K562 (cell line): ENCODE results near the gene PLEKHA8. TPM values are rescaled to one million over a fixed set of nuclear protein-coding genes. Genes with fewer than 3 reads are reported as not detected.
A peak's percentile ranks its signal among the peaks of the same experiment; 100 is the strongest.

Experiments used
- C11orf30 ChIP-seq: fragments of 450-650 bp; IDR thresholded peaks from 2 replicates; pipeline ENCODE4 v1.6.1; 2016; ENCODE audit warnings: low read depth, mild to moderate bottlenecking
- CCNT2 ChIP-seq: IDR thresholded peaks from 2 replicates; pipeline ENCODE4 v1.6.1; 2011; ENCODE audit warnings: borderline replicate concordance, low read depth, mild to moderate bottlenecking, moderate library complexity, mixed read lengths, low read length; ENCODE audit not compliant: insufficient read length; ENCODE audit errors: extremely low read depth
- DIDO1 ChIP-seq: fragments of 450-650 bp; IDR thresholded peaks from 2 replicates; pipeline ENCODE4 v1.6.1; 2016; ENCODE audit warnings: low read depth, missing biosample characterization, missing genetic modification characterization
- DMBX1 ChIP-seq: fragments of 250-450 bp; sonication (Bioruptor Pico); IDR thresholded peaks from 2 replicates; pipeline ENCODE4 v1.8.0; 2022; ENCODE audit warnings: inconsistent platforms, mild to moderate bottlenecking, moderate library complexity, borderline replicate concordance
- E2F6 ChIP-seq, 2 experiments: IDR thresholded peaks; 2 replicates each; pipeline ENCODE4 v1.6.1; 2011; ENCODE audit warnings: borderline replicate concordance in 1 of 2, control low read depth in 1 of 2, low read depth in 1 of 2, low read length in 1 of 2, mild to moderate bottlenecking in 1 of 2, mixed read lengths in 1 of 2, moderate library complexity in 1 of 2; ENCODE audit not compliant: insufficient read depth in 1 of 2, insufficient read length in 1 of 2, poor library complexity in 1 of 2, severe bottlenecking in 1 of 2; ENCODE audit errors: extremely low read depth in 1 of 2
- ETS1 ChIP-seq: conservative IDR thresholded peaks from 2 replicates; pipeline ENCODE4 v1.6.1; 2011; ENCODE audit warnings: low read depth, mild to moderate bottlenecking, low read length; ENCODE audit not compliant: control insufficient read depth
- GABPB1 ChIP-seq: sonication (generic); formaldehyde crosslinking; IDR thresholded peaks from 2 replicates; pipeline ENCODE4 v1.8.0; 2022; ENCODE audit warnings: mild to moderate bottlenecking, missing genetic modification reagents
- GTF2F1 ChIP-seq: IDR thresholded peaks from 2 replicates; pipeline ENCODE4 v1.6.1; 2011; ENCODE audit warnings: low read depth, low read length, improper control_type of control experiment
- HDAC3 ChIP-seq: fragments of 450-650 bp; IDR thresholded peaks from 2 replicates; pipeline ENCODE4 v1.6.1; 2018; ENCODE audit warnings: borderline replicate concordance, mild to moderate bottlenecking, moderate library complexity; ENCODE audit not compliant: partially characterized antibody
- HINFP ChIP-seq: fragments of 450-650 bp; conservative IDR thresholded peaks from 2 replicates; pipeline ENCODE4 v1.6.1; 2016; ENCODE audit warnings: missing genetic modification characterization, low read depth, mild to moderate bottlenecking, control low read depth, missing compliant biosample characterization
- HMBOX1 ChIP-seq: sonication (generic); IDR thresholded peaks from 2 replicates; pipeline ENCODE4 v1.6.1; 2016
- MAFF ChIP-seq: IDR thresholded peaks from 2 replicates; pipeline ENCODE4 v1.6.1; 2012; ENCODE audit warnings: low read length, improper control_type of control experiment
- MAFG ChIP-seq: fragments of 450-650 bp; conservative IDR thresholded peaks from 2 replicates; pipeline ENCODE4 v1.6.1; 2016; ENCODE audit warnings: missing genetic modification characterization, missing compliant biosample characterization
- MCM2 ChIP-seq: fragments of 450-650 bp; IDR thresholded peaks from 2 replicates; pipeline ENCODE4 v1.6.1; 2017; ENCODE audit warnings: low read depth, mild to moderate bottlenecking
- MLX ChIP-seq, 2 experiments: fragments of 450-650 bp in 1 of 2; sonication (generic) in 1 of 2; formaldehyde crosslinking; conservative IDR thresholded peaks; 2 replicates each; pipeline versions ENCODE4 v1.4.0 to v1.8.1; 2020 to 2022; ENCODE audit warnings: mild to moderate bottlenecking in 1 of 2, missing genetic modification reagents in 1 of 2
- POLR2AphosphoS5 ChIP-seq: IDR thresholded peaks from 2 replicates; pipeline ENCODE4 v1.6.1; 2011; ENCODE audit warnings: mild to moderate bottlenecking, low read depth, low read length, moderate library complexity; ENCODE audit not compliant: control insufficient read depth, insufficient read depth
- RBM17 ChIP-seq: fragments of 200-400 bp; formaldehyde crosslinking; IDR thresholded peaks from 2 replicates; pipeline ENCODE4 v1.6.1; 2017; ENCODE audit warnings: low read depth, mild to moderate bottlenecking, low read length, borderline replicate concordance
- SIX5 ChIP-seq, 2 experiments: IDR thresholded peaks; 2 replicates each; pipeline ENCODE4 v1.6.1; 2011; ENCODE audit warnings: low read length in 2 of 2, borderline replicate concordance in 1 of 2, low read depth in 1 of 2, mild to moderate bottlenecking in 1 of 2, moderate library complexity in 1 of 2; ENCODE audit not compliant: insufficient read depth in 1 of 2
- SMAD4 ChIP-seq: fragments of 250-450 bp; sonication (Bioruptor Pico); conservative IDR thresholded peaks from 2 replicates; pipeline ENCODE4 v1.8.0; 2021; ENCODE audit warnings: inconsistent platforms, mild to moderate bottlenecking, moderate library complexity
- TEAD1 ChIP-seq, 2 experiments: fragments of 450-650 bp in 1 of 2; sonication (generic) in 1 of 2; formaldehyde crosslinking; IDR thresholded peaks; 2 replicates each; pipeline versions ENCODE4 v1.4.0 to v1.8.0; 2020 to 2022; ENCODE audit warnings: mild to moderate bottlenecking in 2 of 2, missing genetic modification reagents in 1 of 2
- U2AF2 ChIP-seq: fragments of 200-400 bp; formaldehyde crosslinking; optimal IDR thresholded peaks from 2 replicates; pipeline ENCODE3; 2017; ENCODE audit warnings: low read depth, mild to moderate bottlenecking, low read length
- ZBTB8A ChIP-seq: fragments of 450-650 bp; IDR thresholded peaks from 2 replicates; pipeline ENCODE4 v1.6.1; 2018; ENCODE audit warnings: mild to moderate bottlenecking, moderate library complexity; ENCODE audit not compliant: partially characterized antibody
- ZZZ3 ChIP-seq: fragments of 450-650 bp; IDR thresholded peaks from 2 replicates; pipeline ENCODE4 v1.6.1; 2016; ENCODE audit warnings: antibody characterized with exemption, mild to moderate bottlenecking, moderate library complexity
- polyA plus RNA-seq, 8 experiments: library from polyadenylated mRNA; depleted of rRNA in 4 of 8; stranded (reverse) in 5 of 8; unstranded in 3 of 8; fragments of >200 nt; fragmentation: Nextera tagmentation in 2 of 8; fragmentation: Illumina TruSeq in 1 of 8; extraction: Ambion mirVana in 2 of 8; extraction: Trizol in 1 of 8; gene quantifications; 2 replicates each; pipeline versions ENCODE4 v1.2.1 to v1.2.3, GENCODE V29; 2011 to 2014; ENCODE audit warnings: inconsistent platforms in 1 of 8, missing spikeins in 1 of 8
- total RNA-seq, 7 experiments: library from RNA; depleted of rRNA in 6 of 7; stranded (reverse); fragments of >200 nt in 6 of 7; fragmentation: Illumina TruSeq in 2 of 7; extraction: Trizol in 2 of 7; gene quantifications; 2 replicates each; pipeline versions ENCODE4 v1.2.1 to v1.2.3, GENCODE V29; 2011 to 2021; ENCODE audit warnings: low replicate concordance in 1 of 7

PLEKHA8 gene
- total and polyA plus RNA-seq, 9 of the 15 experiments (the other 6 are each of a cell fraction or from before 2014, with no cell fraction given): 3.2 to 16.3 (median 11.8) TPM

- TF ChIP-seq ETS1 (no peak), MAFG (tag) (peak; percentile 85), SIX5 (IDR thresholded peaks at IDR 0.05; ENCODE audit: borderline replicate concordance in 1 of 2, insufficient read depth in 1 of 2, low read depth in 1 of 2, low read length in 2 of 2) (no peak), GTF2F1 (no peak), CCNT2 (no peak), POLR2AphosphoS5 (no peak), HDAC3 (no peak), MCM2 (no peak), C11orf30 (peak; percentile 86), RBM17 (no peak), SMAD4 (CRISPR knock-in tag) (no peak), MAFF (peak; percentile 92), ZBTB8A (no peak), ZZZ3 (no peak), U2AF2 (no peak), MLX (CRISPR knock-in tag; conservative IDR thresholded peaks at IDR 0.05) (no peak), HMBOX1 (no peak), E2F6 (IDR thresholded peaks at IDR 0.05; ENCODE audit: borderline replicate concordance in 1 of 2, extremely low read depth in 1 of 2, insufficient read depth in 1 of 2, insufficient read length in 1 of 2, low read depth in 1 of 2, low read length in 1 of 2, poor library complexity in 1 of 2, severe bottlenecking in 1 of 2) (no peak), DMBX1 (CRISPR knock-in tag) (no peak), DIDO1 (tag) (no peak), GABPB1 (no peak), TEAD1 (CRISPR knock-in tag; IDR thresholded peaks at IDR 0.05) (no peak), HINFP (tag) (no peak)
Observed at GRCh38 chr7:29998489-29998888, 29.7 kb upstream of the PLEKHA8 start (continued).
